GM23338 (cell line): ENCODE results near the gene ANKMY2.

Experiments used
- CREB1 ChIP-seq: fragments of 250-450 bp; sonication (Bioruptor Pico); IDR thresholded peaks from 2 replicates; pipeline ENCODE4 v1.5.0; 2020; ENCODE audit warnings: low read depth, mild to moderate bottlenecking, moderate library complexity
- CTCF ChIP-seq, 2 experiments: fragments of 200-600 bp in 1 of 2; sonication (generic) in 1 of 2; conservative IDR thresholded peaks; 2 replicates each; pipeline versions ENCODE4 v1.5.1 to v1.6.1; 2016 to 2017; ENCODE audit warnings: antibody characterized with exemption in 2 of 2, low read depth in 2 of 2, mild to moderate bottlenecking in 2 of 2, moderate library complexity in 1 of 2
- ETS1 ChIP-seq: IDR thresholded peaks from 2 replicates; pipeline ENCODE4 v1.6.1; 2016; ENCODE audit warnings: antibody characterized with exemption
- EZH2 ChIP-seq: fragments of 200-600 bp; sonication (generic); IDR thresholded peaks from one replicate; pipeline ENCODE4 v1.8.0; 2017; ENCODE audit warnings: antibody characterized with exemption, mild to moderate bottlenecking, low read depth; ENCODE audit not compliant: unreplicated experiment
- EZH2phosphoT487 ChIP-seq: fragments of 200-600 bp; sonication (generic); IDR thresholded peaks from one replicate; pipeline ENCODE4 v1.8.1; 2018; ENCODE audit warnings: antibody characterized with exemption; ENCODE audit not compliant: unreplicated experiment
- NANOG ChIP-seq: IDR thresholded peaks from 2 replicates; pipeline ENCODE4 v1.6.1; 2016; ENCODE audit warnings: antibody characterized with exemption, borderline replicate concordance
- POLR2AphosphoS5 ChIP-seq: IDR thresholded peaks from 2 replicates; pipeline ENCODE4 v1.6.1; 2016; ENCODE audit warnings: antibody characterized with exemption, low read depth
- REST ChIP-seq: IDR thresholded peaks from one replicate; pipeline ENCODE4 v1.6.1; 2018; ENCODE audit warnings: antibody characterized with exemption; ENCODE audit not compliant: unreplicated experiment
- STAT1 ChIP-seq: IDR thresholded peaks from one replicate; pipeline ENCODE4 v1.6.1; 2016; ENCODE audit warnings: antibody characterized with exemption; ENCODE audit not compliant: unreplicated experiment

GRCh38 chr7:16590424-16590823, 55.1 kb downstream of the ANKMY2 start:
- TF ChIP-seq CTCF (conservative IDR thresholded peaks at IDR 0.05; ENCODE audit: low read depth in 2 of 2) (no peak), POLR2AphosphoS5 (no peak), CREB1 (CRISPR knock-in tag) (no peak), REST (no peak), EZH2 (no peak), NANOG (no peak), STAT1 (no peak), EZH2phosphoT487 (no peak), ETS1 (no peak)
